Ovary (tissue), 9 donors: ENCODE measurements around the gene CCER1. TPM values are rescaled to one million over a fixed set of nuclear protein-coding genes. Genes with fewer than 3 reads are reported as not detected.

ENCODE experiments used
- DNase-seq, 5 donors: peaks; one replicate each; pipeline ENCODE4 v3.0.0-alpha.2; 2019 to 2020
- H3K27ac ChIP-seq, 2 donors: fragments of 200-600 bp; one replicate each; pipeline versions ENCODE4 v1.5.1 to v1.8.0; 2019 to 2022
- H3K27me3 ChIP-seq: fragments of 200-600 bp; one replicate; pipeline ENCODE4 v1.8.0; 2022
- H3K36me3 ChIP-seq: fragments of 200-600 bp; sonication (generic); one replicate; pipeline ENCODE4 v1.5.1; 2019
- H3K4me1 ChIP-seq: one replicate; pipeline ENCODE4 v1.8.1; 2013; ENCODE audit warnings: mild to moderate bottlenecking, moderate library complexity; ENCODE audit not compliant: insufficient read depth
- H3K4me3 ChIP-seq: fragments of 200-600 bp; sonication (generic); one replicate; pipeline ENCODE4 v1.5.1; 2017
- H3K9me3 ChIP-seq, 2 donors: fragments of 200-600 bp in 1 of 2; sonication (generic) in 1 of 2; one replicate each; pipeline versions ENCODE4 v1.5.1 to v1.8.1; 2013 to 2019; ENCODE audit warnings: mild to moderate bottlenecking in 1 of 2, moderate library complexity in 1 of 2
- EP300 ChIP-seq: sonication (generic); formaldehyde crosslinking; IDR thresholded peaks from one replicate; pipeline ENCODE4 v1.6.1; 2017; ENCODE audit warnings: antibody characterized with exemption
- POLR2A ChIP-seq: fragments of 450-650 bp; IDR thresholded peaks from one replicate; pipeline ENCODE4 v1.6.1; 2017; ENCODE audit warnings: antibody characterized with exemption, mild to moderate bottlenecking, moderate library complexity
- WGBS, 3 donors: extraction: QIAGEN DNeasy Blood & Tissue Kit in 1 of 3; methylation state at CpG; one replicate each; pipeline versions ENCODE4 v1.1.5 to v1.1.7; 2013 to 2017; 5-methylcytosine and 5-hydroxymethylcytosine counted together
- intact Hi-C, 4 donors: fragments of 100-400 bp; cut with DNase I; formaldehyde crosslinking; loops; one replicate each; pipeline versions ENCODE4 v1.11.0 to v1.15.1; 2022 to 2023
- polyA plus RNA-seq, 2 donors: library from polyadenylated mRNA; stranded (reverse); fragments of 200-250 nt in 1 of 2; fragments of 350-450 nt in 1 of 2; fragmentation: Illumina TruSeq in 1 of 2; extraction: RNeasy Lipid Tissue Mini Kit (QIAGEN cat#74804) in 1 of 2; gene quantifications; one replicate each; pipeline ENCODE4 v1.2.3, GENCODE V29; 2013 to 2014
- total RNA-seq, 7 donors: library from RNA; depleted of rRNA in 2 of 7; stranded (reverse); fragments of >200 nt in 2 of 7; fragmentation: NEBNext Ultra II Directional in 3 of 7; extraction: Animal tissue kit (Norgen Biotek cat#: 25700) in 3 of 7; gene quantifications; one replicate each; pipeline versions ENCODE4 v1.1.0 to v1.2.4, GENCODE V29; 2016 to 2023
- TF ChIP-seq, protein P1 (sequence below), 3 donors: fragments of 450-650 bp in 2 of 3; fragments of 200-600 bp in 1 of 3; IDR thresholded peaks; one replicate each; pipeline versions ENCODE4 v1.5.1 to v1.8.0; 2016 to 2022; ENCODE audit warnings: antibody characterized with exemption in 3 of 3, mild to moderate bottlenecking in 1 of 3
- donor health status: DM: no; HTN: no; CAD: no; lungs with moderate emphysema.
- donor health status: DM: no; HTN: no; CAD: no.
- donor health status: Bipolar disorder and iron deficiency.
- donor health status: DM: yes; HTN: yes; CAD: no.
- donor health status: DM: no; HTN: no; CAD: no.
- donor health status: DM: yes; HTN: yes; CAD: no.

The CCER1 gene
- total and polyA plus RNA-seq, 9 donors: not detected

DNA sequence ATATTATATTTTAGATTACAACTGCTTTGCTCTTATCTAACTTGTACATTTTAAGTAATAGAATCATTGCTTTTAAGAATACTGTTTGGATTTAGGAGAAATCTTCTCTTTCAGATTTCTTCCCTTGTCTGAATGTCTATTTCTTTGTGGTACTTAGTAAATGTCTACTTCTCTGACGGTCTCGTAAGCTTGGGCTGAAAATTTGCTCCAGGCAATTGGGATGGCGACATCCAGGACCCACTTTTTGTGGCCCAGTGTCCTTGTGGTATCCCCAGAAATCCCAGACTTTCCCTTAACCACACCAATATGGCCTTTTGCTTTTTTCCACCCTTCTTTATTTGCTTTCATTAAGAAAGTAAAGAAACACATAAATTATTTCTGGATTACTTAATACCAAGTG is 24.0 kb upstream of the CCER1 start:
- H3K36me3 ChIP-seq: no peaks in the 10 kb centered on the region
- no peaks in the 10 kb centered on the region for H3K27me3 ChIP-seq
- intact Hi-C loops: loop anchor here in 3 of 4 donors (5.0 to 10.0 kb wide), 3 partner anchors 196 to 378 kb away; no protein-coding TSS in a partner anchor
- no peak for DNase-seq
- WGBS, 3 donors: 81 to 84% (median 81%) methylated on average over 3 of the region's 3 CpGs
- H3K4me3 ChIP-seq: no peak overlapping the region
- peaks cover 2% of the 10 kb centered on the region for H3K4me1 ChIP-seq
- H3K27ac ChIP-seq: peak overlapping the region in 1 of 2 donors; percentile 76
- H3K9me3 ChIP-seq: no peaks in the 10 kb centered on the region
- TF ChIP-seq POLR2A: no peak
- TF ChIP-seq, protein P1, sequence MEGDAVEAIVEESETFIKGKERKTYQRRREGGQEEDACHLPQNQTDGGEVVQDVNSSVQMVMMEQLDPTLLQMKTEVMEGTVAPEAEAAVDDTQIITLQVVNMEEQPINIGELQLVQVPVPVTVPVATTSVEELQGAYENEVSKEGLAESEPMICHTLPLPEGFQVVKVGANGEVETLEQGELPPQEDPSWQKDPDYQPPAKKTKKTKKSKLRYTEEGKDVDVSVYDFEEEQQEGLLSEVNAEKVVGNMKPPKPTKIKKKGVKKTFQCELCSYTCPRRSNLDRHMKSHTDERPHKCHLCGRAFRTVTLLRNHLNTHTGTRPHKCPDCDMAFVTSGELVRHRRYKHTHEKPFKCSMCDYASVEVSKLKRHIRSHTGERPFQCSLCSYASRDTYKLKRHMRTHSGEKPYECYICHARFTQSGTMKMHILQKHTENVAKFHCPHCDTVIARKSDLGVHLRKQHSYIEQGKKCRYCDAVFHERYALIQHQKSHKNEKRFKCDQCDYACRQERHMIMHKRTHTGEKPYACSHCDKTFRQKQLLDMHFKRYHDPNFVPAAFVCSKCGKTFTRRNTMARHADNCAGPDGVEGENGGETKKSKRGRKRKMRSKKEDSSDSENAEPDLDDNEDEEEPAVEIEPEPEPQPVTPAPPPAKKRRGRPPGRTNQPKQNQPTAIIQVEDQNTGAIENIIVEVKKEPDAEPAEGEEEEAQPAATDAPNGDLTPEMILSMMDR (IDR thresholded peaks at IDR 0.05): no peak
- TF ChIP-seq EP300: no peak

DNA sequence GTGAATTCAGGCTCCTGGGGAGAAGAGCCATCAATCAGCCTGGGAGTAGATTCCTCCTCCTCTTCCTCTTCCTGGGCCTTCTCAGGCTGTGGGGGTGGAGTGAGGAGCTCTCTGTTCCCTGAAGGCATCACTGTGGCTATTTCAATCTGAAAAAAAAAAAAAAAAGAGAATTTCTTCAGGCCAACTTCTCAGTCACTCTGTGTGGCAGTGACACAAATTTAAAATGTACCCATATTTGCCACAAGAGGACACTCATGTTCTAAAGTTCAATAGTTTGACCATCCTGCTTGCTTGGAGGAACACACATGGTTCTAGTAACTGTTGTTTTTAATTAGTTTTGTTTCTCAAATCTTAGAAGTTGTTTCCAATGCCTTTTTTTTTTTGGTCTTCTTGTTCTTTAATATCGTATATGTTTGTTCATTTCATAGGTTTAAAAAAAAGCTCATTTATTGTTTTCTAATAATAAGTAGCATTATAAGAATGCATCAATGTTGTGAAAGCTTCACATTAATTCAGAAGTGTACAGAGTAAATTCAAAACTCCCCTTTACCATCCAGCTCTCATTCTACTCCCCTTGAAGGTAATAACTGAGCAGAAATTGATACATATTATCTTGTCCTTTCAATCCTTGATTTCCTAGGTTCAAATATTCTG is 23.3 kb upstream of the CCER1 start:
- H3K27ac ChIP-seq: peak overlapping the region in 1 of 2 donors; percentile 76
- no peak for TF ChIP-seq POLR2A
- TF ChIP-seq, protein P1 (IDR thresholded peaks at IDR 0.05): peak; percentile 52 to 92 (median 85)
- H3K9me3 ChIP-seq: no peaks in the 10 kb centered on the region

DNA sequence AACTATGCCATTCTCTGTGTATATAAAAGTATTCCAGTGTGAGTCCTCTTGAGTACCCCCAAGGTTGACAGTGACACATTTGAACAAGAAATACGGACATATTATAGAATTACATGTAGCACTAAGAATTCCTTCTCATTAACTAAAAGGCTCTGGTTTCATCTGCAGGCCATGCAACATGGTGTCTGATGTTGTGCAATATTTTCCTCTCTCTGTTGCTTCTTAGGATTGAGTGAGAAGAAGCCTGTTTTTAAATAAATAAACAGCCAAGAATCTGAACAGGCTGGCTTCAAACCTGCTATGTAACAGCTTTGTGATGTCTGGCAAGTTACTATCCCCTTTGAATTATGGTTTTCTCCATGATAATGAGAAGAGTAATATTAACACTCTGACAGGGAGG is 22.2 kb upstream of the CCER1 start:
- no peaks in the 10 kb centered on the region for H3K36me3 ChIP-seq
- H3K27me3 ChIP-seq: no peaks in the 10 kb centered on the region
- 92 to 97% (median 94%) methylated on average over 1 of the region's 1 CpG for WGBS, 3 donors
- no peak overlapping the region for H3K27ac ChIP-seq
- H3K4me1 ChIP-seq: peaks cover 2% of the 10 kb centered on the region
- intact Hi-C loops: loop anchor here in 3 of 4 donors (5.0 to 10.0 kb wide), 3 partner anchors 198 to 380 kb away; no protein-coding TSS in a partner anchor
- TF ChIP-seq POLR2A (no peak), EP300 (no peak)
- TF ChIP-seq, protein P1 (IDR thresholded peaks at IDR 0.05): no peak
- no peaks in the 10 kb centered on the region for H3K9me3 ChIP-seq
- no peak for DNase-seq
- no peak overlapping the region for H3K4me3 ChIP-seq

More for the DNA sequence above, 23.3 kb upstream of the CCER1 start:
- WGBS, 3 donors: 4 to 9% (median 6%) methylated on average over 1 of the region's 1 CpG
- Histone ChIP-seq H3K36me3 (no peaks in the 10 kb centered on the region), H3K4me3 (no peak overlapping the region), H3K4me1 (peaks cover 2% of the 10 kb centered on the region), H3K27me3 (no peaks in the 10 kb centered on the region)
- peak in 1 of 5 donors; percentile 23 for DNase-seq
- intact Hi-C loops: loop anchor here in 3 of 4 donors (5.0 to 10.0 kb wide), 3 partner anchors 197 to 379 kb away; no protein-coding TSS in a partner anchor

DNA sequence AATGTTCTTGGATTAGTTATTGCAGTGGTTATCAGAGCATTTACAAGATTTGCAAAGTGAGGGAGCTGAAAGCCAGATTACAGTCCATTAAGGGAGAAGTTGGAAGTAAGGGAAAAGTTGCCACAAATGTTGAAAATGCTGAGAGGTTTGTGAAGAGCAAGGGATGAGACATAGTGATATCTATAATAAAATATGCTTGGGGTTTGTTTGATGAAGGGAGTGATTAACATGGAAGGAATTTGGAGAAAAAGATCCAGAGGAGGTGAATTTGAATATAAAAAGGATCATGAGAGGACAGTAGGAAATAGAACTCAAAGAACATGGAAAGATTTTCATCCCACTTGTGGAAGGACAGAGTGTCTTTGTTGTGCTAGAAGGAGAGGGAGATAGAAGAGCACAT is 19.3 kb upstream of the CCER1 start:
- intact Hi-C loops: loop anchor here in 2 of 4 donors (10.0 kb wide), 2 partner anchors 201 to 381 kb away; no protein-coding TSS in a partner anchor
- H3K4me1 ChIP-seq: no peaks in the 10 kb centered on the region
- H3K9me3 ChIP-seq: no peaks in the 10 kb centered on the region
- no peaks in the 10 kb centered on the region for H3K27me3 ChIP-seq
- no peaks in the 10 kb centered on the region for H3K36me3 ChIP-seq
- DNase-seq: no peak
- TF ChIP-seq POLR2A (no peak), EP300 (no peak)
- TF ChIP-seq, protein P1 (IDR thresholded peaks at IDR 0.05): no peak
- H3K27ac ChIP-seq: no peak overlapping the region
- no peak overlapping the region for H3K4me3 ChIP-seq
